HCT116 (cell line): ENCODE data around the gene KRTAP17-1. TPM values are rescaled to one million over a fixed set of nuclear protein-coding genes. Genes with fewer than 3 reads are reported as not detected.

Experiments
- ATAC-seq: fragments of 200-7000 bp; cut with Tn5 transposase; 2 replicates; pipeline ENCODE4 v1.9.1; 2020; ENCODE audit warnings: mild to moderate bottlenecking, moderate library complexity
- BruUV-seq: library from RNA; stranded (reverse); fragments of 400-500 nt; replicated peaks from 2 replicates; lab custom pipeline; 2021; lab: Mats Ljungman, UMichigan
- CTCF ChIA-PET: fragments of 300-600 bp; sonication (Branson Sonifier 250); formaldehyde crosslinking; loops from one replicate; lab custom pipeline; 2021; ENCODE audit warnings: antibody characterized with exemption; lab: Charles Lee
- POLR2A ChIA-PET: fragments of 300-600, 350-600 bp; sonication (Branson Sonifier 250); formaldehyde crosslinking; loops from one replicate; lab custom pipeline; 2021; ENCODE audit warnings: antibody characterized with exemption; lab: Charles Lee
- RAD21 ChIA-PET, 2 experiments: fragments of 300-600 bp; sonication (Branson Sonifier 250); formaldehyde crosslinking; loops; one replicate each; lab custom pipeline; 2023; ENCODE audit warnings: low total read pairs in 2 of 2; ENCODE audit not compliant: uncharacterized antibody in 2 of 2, unreplicated experiment in 2 of 2, low non-redundant PET in 1 of 2; lab: Charles Lee
- DNase-seq: peaks from one replicate; pipeline ENCODE4 v3.0.0-alpha.2; 2010; ENCODE audit warnings: low read depth, low spot score
- H2AFZ ChIP-seq: fragments of 200-600 bp; shearing (Covaris generic), sonication (generic); 2 replicates; pipeline ENCODE4 v1.6.1; 2017; ENCODE audit warnings: low read depth, mixed run types, mixed read lengths, antibody characterized with exemption, low read length; ENCODE audit not compliant: poor library complexity, severe bottlenecking
- H3K27ac ChIP-seq: 2 replicates; pipeline ENCODE4 v1.5.1; 2012; ENCODE audit warnings: low read depth, low read length
- H3K27me3 ChIP-seq: fragments of 200-600 bp; sonication (generic); 2 replicates; pipeline ENCODE4 v1.6.1; 2016; ENCODE audit warnings: mixed run types, low read length, mixed read lengths; ENCODE audit not compliant: insufficient read depth
- H3K36me3 ChIP-seq, 2 experiments: fragments of 200-500 bp in 1 of 2; fragments of 200-600 bp in 1 of 2; sonication (Bioruptor generic) in 1 of 2; sonication (generic) in 1 of 2; 2 replicates each; pipeline versions ENCODE4 v1.5.1 to v1.6.1; 2014 to 2016; ENCODE audit warnings: low read length in 2 of 2, inconsistent platforms in 1 of 2, mixed read lengths in 1 of 2, mixed run types in 1 of 2; ENCODE audit not compliant: insufficient read depth in 2 of 2, control insufficient read depth in 1 of 2
- H3K4me1 ChIP-seq, 2 experiments: fragments of 200-600 bp in 1 of 2; sonication (generic) in 1 of 2; 2 replicates each; pipeline versions ENCODE4 v1.5.1 to v1.6.1; 2012 to 2017; ENCODE audit warnings: low read length in 2 of 2, inconsistent platforms in 1 of 2, mild to moderate bottlenecking in 1 of 2, mixed read lengths in 1 of 2, mixed run types in 1 of 2, moderate library complexity in 1 of 2; ENCODE audit not compliant: insufficient read depth in 2 of 2, control insufficient read depth in 1 of 2
- H3K4me2 ChIP-seq: fragments of 200-600 bp; sonication (generic); 2 replicates; pipeline ENCODE4 v1.6.1; 2017; ENCODE audit warnings: mixed run types, low read length, mixed read lengths
- H3K4me3 ChIP-seq, 2 experiments: fragments of 200-600 bp in 1 of 2; sonication (generic) in 1 of 2; replicated peaks in 1 of 2; 2 replicates each; pipeline ENCODE4 v1.5.1; 2011 to 2016; ENCODE audit warnings: low read length in 2 of 2, control low read depth in 1 of 2, low read depth in 1 of 2, mild to moderate bottlenecking in 1 of 2, mixed read lengths in 1 of 2, mixed run types in 1 of 2
- H3K79me2 ChIP-seq: fragments of 200-600 bp; sonication (generic); 2 replicates; pipeline ENCODE4 v1.6.1; 2017; ENCODE audit warnings: mild to moderate bottlenecking, mixed run types, low read length, moderate library complexity, mixed read lengths; ENCODE audit not compliant: insufficient read depth
- H3K9ac ChIP-seq: fragments of 200-600 bp; sonication (generic); 2 replicates; pipeline ENCODE4 v1.6.1; 2016; ENCODE audit warnings: low read length, mixed read lengths
- H3K9me2 ChIP-seq: fragments of 200-600 bp; sonication (generic), shearing (Covaris generic); 2 replicates; pipeline ENCODE4 v1.6.1; 2017; ENCODE audit warnings: mixed run types, mild to moderate bottlenecking, moderate library complexity; ENCODE audit not compliant: insufficient read depth
- H3K9me3 ChIP-seq, 2 experiments: fragments of 200-500 bp in 1 of 2; fragments of 200-600 bp in 1 of 2; sonication (Bioruptor generic) in 1 of 2; sonication (generic) in 1 of 2; 2 replicates each; pipeline ENCODE4 v1.6.1; 2014 to 2017; ENCODE audit warnings: low read length in 2 of 2, mixed read lengths in 2 of 2, inconsistent platforms in 1 of 2, low read depth in 1 of 2, mild to moderate bottlenecking in 1 of 2, mixed run types in 1 of 2, moderate library complexity in 1 of 2; ENCODE audit not compliant: control insufficient read depth in 1 of 2, insufficient read depth in 1 of 2
- H4K20me1 ChIP-seq: fragments of 200-600 bp; sonication (generic), shearing (Covaris generic); 2 replicates; pipeline ENCODE4 v1.6.1; 2017; ENCODE audit warnings: mixed run types, mild to moderate bottlenecking, moderate library complexity; ENCODE audit not compliant: insufficient read depth
- CEBPB ChIP-seq: IDR thresholded peaks from 2 replicates; pipeline ENCODE4 v1.6.1; 2012; ENCODE audit warnings: low read depth
- EGR1 ChIP-seq: IDR thresholded peaks from 2 replicates; pipeline ENCODE4 v1.6.1; 2012; ENCODE audit warnings: low read depth
- ELF1 ChIP-seq: IDR thresholded peaks from 2 replicates; pipeline ENCODE4 v1.6.1; 2012; ENCODE audit warnings: low read depth, borderline replicate concordance
- EZH2 ChIP-seq: fragments of 200-600 bp; sonication (generic); IDR thresholded peaks from 2 replicates; pipeline ENCODE4 v1.6.1; 2017; ENCODE audit warnings: antibody characterized with exemption, mixed run types
- EZH2phosphoT487 ChIP-seq: fragments of 200-600 bp; IDR thresholded peaks from 2 replicates; pipeline ENCODE4 v1.6.1; 2018; ENCODE audit warnings: antibody characterized with exemption, borderline replicate concordance
- FOSL1 ChIP-seq: IDR thresholded peaks from 2 replicates; pipeline ENCODE4 v1.6.1; 2012; ENCODE audit warnings: low read depth
- POLR2A ChIP-seq: IDR thresholded peaks from 2 replicates; pipeline ENCODE4 v1.7.0; 2011; ENCODE audit warnings: borderline replicate concordance; ENCODE audit not compliant: insufficient read depth, insufficient read length; ENCODE audit errors: extremely low read depth
- SIN3A ChIP-seq: IDR thresholded peaks from 2 replicates; pipeline ENCODE4 v1.6.1; 2012; ENCODE audit warnings: low read depth
- SP1 ChIP-seq: IDR thresholded peaks from 2 replicates; pipeline ENCODE4 v1.6.1; 2012; ENCODE audit warnings: low read depth
- SRF ChIP-seq: IDR thresholded peaks from 2 replicates; pipeline ENCODE4 v1.6.1; 2012; ENCODE audit warnings: low read depth
- TCF7L2 ChIP-seq: IDR thresholded peaks from 2 replicates; pipeline ENCODE4 v1.7.0; 2011; ENCODE audit warnings: borderline replicate concordance, inconsistent platforms; ENCODE audit not compliant: insufficient read depth, insufficient read length; ENCODE audit errors: extremely low read depth
- YY1 ChIP-seq: IDR thresholded peaks from 2 replicates; pipeline ENCODE4 v1.6.1; 2011; ENCODE audit warnings: low read length, low read depth, moderate library complexity, mild to moderate bottlenecking; ENCODE audit not compliant: insufficient replicate concordance; ENCODE audit errors: extremely low read depth
- ZFX ChIP-seq: fragments of 450-650 bp; IDR thresholded peaks from 2 replicates; pipeline ENCODE4 v1.6.1; 2017
- ZNF274 ChIP-seq: fragments of 200-500 bp; sonication (Bioruptor generic); IDR thresholded peaks from 2 replicates; pipeline ENCODE4 v1.6.1; 2014; ENCODE audit warnings: mild to moderate bottlenecking, low read depth, low read length, inconsistent platforms
- intact Hi-C: fragments of 100-400 bp; cut with micrococcal nuclease; formaldehyde crosslinking; loops from 2 replicates; pipeline ENCODE4 v1.10.0; 2022
- total RNA-seq: library from RNA; stranded (reverse); gene quantifications from one replicate; pipeline ENCODE4 v1.2.1, GENCODE V29; 2021; ENCODE audit not compliant: unreplicated experiment
- TF ChIP-seq, protein P1 (sequence below): IDR thresholded peaks from 2 replicates; pipeline ENCODE4 v1.6.1; 2012
- TF ChIP-seq, protein P2 (sequence below): IDR thresholded peaks from 2 replicates; pipeline ENCODE4 v1.6.1; 2011; ENCODE audit warnings: mild to moderate bottlenecking, low read length, moderate library complexity; ENCODE audit not compliant: insufficient replicate concordance; ENCODE audit errors: extremely low read depth

KRTAP17-1 gene
- total RNA-seq, 1 experiment from 2014 or later = not detected

DNA sequence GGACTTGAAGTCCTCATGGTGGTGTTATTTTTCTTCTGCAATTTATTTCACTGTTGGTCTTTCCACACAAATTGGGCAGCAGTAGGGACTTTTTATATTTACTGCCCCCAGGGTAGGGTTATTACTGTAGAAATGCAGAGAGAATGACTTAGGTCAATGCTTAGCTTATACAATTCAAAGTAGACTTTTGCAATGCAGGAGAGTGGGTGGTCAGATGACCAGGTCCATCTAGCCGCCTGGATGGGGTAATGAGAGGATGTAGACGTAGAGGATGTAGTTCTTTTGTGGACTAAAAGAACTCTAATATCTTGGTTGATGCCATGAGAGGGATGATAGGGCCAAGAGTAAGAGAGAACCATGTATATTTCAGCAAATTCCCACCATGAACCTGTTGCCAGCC lies 2.7 kb upstream of the KRTAP17-1 start:
- H3K9me3 ChIP-seq = peaks cover 4 to 17% of the 10 kb centered on the region in 2 experiments; a peak in 1 of 4 replicates
- POLR2A ChIA-PET = no interaction called here
- H3K27ac ChIP-seq = no peak overlapping the region
- no peak overlapping the region for H2AFZ ChIP-seq
- RAD21 ChIA-PET = no interaction called here
- H4K20me1 ChIP-seq = no peaks in the 10 kb centered on the region
- no peak overlapping the region for H3K4me2 ChIP-seq
- no peak for DNase-seq
- peaks cover 0 to 7% of the 10 kb centered on the region in 2 experiments; a peak in 1 of 4 replicates for H3K36me3 ChIP-seq
- CTCF ChIA-PET = no interaction called here
- ATAC-seq = no peak
- H3K79me2 ChIP-seq = no peaks in the 10 kb centered on the region
- H3K9ac ChIP-seq = no peak overlapping the region
- no peaks in the 10 kb centered on the region for H3K27me3 ChIP-seq
- H3K9me2 ChIP-seq = no peaks in the 10 kb centered on the region
- no TSS peak for BruUV-seq
- H3K4me1 ChIP-seq = peaks cover 2 to 6% of the 10 kb centered on the region in 2 experiments; a peak in 2 of 4 replicates
- TF ChIP-seq EZH2phosphoT487 (no peak), SRF (no peak), SP1 (no peak), CEBPB (no peak), YY1 (no peak), EGR1 (no peak), FOSL1 (no peak), ZNF274 (no peak), ZFX (no peak), ELF1 (no peak), SIN3A (no peak), TCF7L2 (no peak), POLR2A (no peak), EZH2 (no peak)
- TF ChIP-seq, protein P1, sequence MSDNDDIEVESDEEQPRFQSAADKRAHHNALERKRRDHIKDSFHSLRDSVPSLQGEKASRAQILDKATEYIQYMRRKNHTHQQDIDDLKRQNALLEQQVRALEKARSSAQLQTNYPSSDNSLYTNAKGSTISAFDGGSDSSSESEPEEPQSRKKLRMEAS = no peak
- TF ChIP-seq, protein P2, sequence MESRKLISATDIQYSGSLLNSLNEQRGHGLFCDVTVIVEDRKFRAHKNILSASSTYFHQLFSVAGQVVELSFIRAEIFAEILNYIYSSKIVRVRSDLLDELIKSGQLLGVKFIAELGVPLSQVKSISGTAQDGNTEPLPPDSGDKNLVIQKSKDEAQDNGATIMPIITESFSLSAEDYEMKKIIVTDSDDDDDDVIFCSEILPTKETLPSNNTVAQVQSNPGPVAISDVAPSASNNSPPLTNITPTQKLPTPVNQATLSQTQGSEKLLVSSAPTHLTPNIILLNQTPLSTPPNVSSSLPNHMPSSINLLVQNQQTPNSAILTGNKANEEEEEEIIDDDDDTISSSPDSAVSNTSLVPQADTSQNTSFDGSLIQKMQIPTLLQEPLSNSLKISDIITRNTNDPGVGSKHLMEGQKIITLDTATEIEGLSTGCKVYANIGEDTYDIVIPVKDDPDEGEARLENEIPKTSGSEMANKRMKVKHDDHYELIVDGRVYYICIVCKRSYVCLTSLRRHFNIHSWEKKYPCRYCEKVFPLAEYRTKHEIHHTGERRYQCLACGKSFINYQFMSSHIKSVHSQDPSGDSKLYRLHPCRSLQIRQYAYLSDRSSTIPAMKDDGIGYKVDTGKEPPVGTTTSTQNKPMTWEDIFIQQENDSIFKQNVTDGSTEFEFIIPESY = no peak
- intact Hi-C loops = no loop called here
- no peak overlapping the region for H3K4me3 ChIP-seq
